GM06990 (cell line): Measurements from ENCODE around the gene PRLH.

Experiments used
- DNase-seq: peaks from one replicate; pipeline ENCODE4 v3.0.0-alpha.2; 2011; ENCODE audit not compliant: insufficient read length; ENCODE audit errors: extremely low read depth
- H3K27me3 ChIP-seq: replicated peaks from 2 replicates; pipeline ENCODE4 v1.6.0; 2011; ENCODE audit warnings: low read length; ENCODE audit not compliant: control insufficient read depth, insufficient read depth
- H3K36me3 ChIP-seq: 2 replicates; pipeline ENCODE4 v1.5.1; 2011; ENCODE audit warnings: low read length; ENCODE audit not compliant: control insufficient read depth, insufficient read depth
- H3K4me3 ChIP-seq: replicated peaks from 2 replicates; pipeline ENCODE4 v1.5.1; 2011; ENCODE audit warnings: low read depth, mild to moderate bottlenecking, control low read depth, low read length
- CTCF ChIP-seq: IDR thresholded peaks from 2 replicates; pipeline ENCODE4 v1.5.1; 2011; ENCODE audit warnings: low read length, control low read depth, mild to moderate bottlenecking, inconsistent platforms; ENCODE audit not compliant: insufficient read depth, poor library complexity, severe bottlenecking

Gene PRLH

GRCh38 chr2:237566401-237567235 is at the start of gene PRLH:
PRLH (plus strand) TSS chr2:237566574; CDS start chr2:237566574, 0 bp downstream.
- Histone ChIP-seq H3K4me3 (no peak within 1 kb of the TSS), H3K36me3 (no peaks in the 10 kb centered on the region), H3K27me3 (no peaks in the 10 kb centered on the region)
- TF ChIP-seq CTCF = no peak
- no peak for DNase-seq

GRCh38 chr2:237517163-237517562 is 49.2 kb upstream of the PRLH start:
- no peak overlapping the region for H3K4me3 ChIP-seq
- no peaks in the 10 kb centered on the region for H3K27me3 ChIP-seq
- DNase-seq = no peak
- H3K36me3 ChIP-seq = no peaks in the 10 kb centered on the region
- TF ChIP-seq CTCF = no peak

GRCh38 chr2:237517990-237518389 is 48.4 kb upstream of the PRLH start:
- H3K4me3 ChIP-seq = no peak overlapping the region
- H3K36me3 ChIP-seq = no peaks in the 10 kb centered on the region
- DNase-seq = no peak
- TF ChIP-seq CTCF = no peak
- H3K27me3 ChIP-seq = no peaks in the 10 kb centered on the region

GRCh38 chr2:237519506-237520245 is 46.7 kb upstream of the PRLH start:
- Histone ChIP-seq H3K4me3 (no peak overlapping the region), H3K27me3 (no peaks in the 10 kb centered on the region), H3K36me3 (no peaks in the 10 kb centered on the region)
- DNase-seq = no peak
- no peak for TF ChIP-seq CTCF

GRCh38 chr2:237520290-237520689 is 46.1 kb upstream of the PRLH start:
- Histone ChIP-seq H3K4me3 (no peak overlapping the region), H3K27me3 (no peaks in the 10 kb centered on the region), H3K36me3 (no peaks in the 10 kb centered on the region)
- no peak for DNase-seq
- TF ChIP-seq CTCF = no peak
